GM21786 (cell line): Measurements from ENCODE around the gene RIPOR3.
"Not testable (repeated sequence)": the region's sequence is repeated elsewhere in the genome, so short reads cannot be mapped to it uniquely, and the experiment has no call there.

Source experiments
- ATAC-seq: cut with Tn5 transposase; IDR thresholded peaks from one replicate; pipeline ENCODE4 v1.9.1; 2021; ENCODE audit not compliant: unreplicated experiment

The RIPOR3 gene

DNA sequence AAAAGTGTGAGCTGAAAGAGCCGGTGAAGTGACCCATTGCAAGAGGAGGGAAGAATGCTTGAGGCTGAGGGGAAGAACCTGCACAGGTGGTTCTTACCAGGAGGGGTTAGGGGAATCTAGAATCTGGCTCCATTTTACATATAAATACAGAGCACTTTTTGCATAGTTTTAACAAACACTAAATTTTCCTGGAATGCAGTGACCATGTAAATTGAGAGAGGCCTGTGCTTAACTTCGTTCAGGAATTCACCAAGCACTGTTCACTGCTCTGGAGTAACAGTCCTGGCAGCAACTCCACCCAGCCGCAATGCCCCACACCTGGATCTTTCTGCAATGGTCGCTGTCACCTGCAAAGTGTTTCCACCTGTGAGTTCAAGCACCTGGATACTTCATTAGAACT, 13.2 kb upstream of the RIPOR3 start:
- no peak for ATAC-seq

DNA sequence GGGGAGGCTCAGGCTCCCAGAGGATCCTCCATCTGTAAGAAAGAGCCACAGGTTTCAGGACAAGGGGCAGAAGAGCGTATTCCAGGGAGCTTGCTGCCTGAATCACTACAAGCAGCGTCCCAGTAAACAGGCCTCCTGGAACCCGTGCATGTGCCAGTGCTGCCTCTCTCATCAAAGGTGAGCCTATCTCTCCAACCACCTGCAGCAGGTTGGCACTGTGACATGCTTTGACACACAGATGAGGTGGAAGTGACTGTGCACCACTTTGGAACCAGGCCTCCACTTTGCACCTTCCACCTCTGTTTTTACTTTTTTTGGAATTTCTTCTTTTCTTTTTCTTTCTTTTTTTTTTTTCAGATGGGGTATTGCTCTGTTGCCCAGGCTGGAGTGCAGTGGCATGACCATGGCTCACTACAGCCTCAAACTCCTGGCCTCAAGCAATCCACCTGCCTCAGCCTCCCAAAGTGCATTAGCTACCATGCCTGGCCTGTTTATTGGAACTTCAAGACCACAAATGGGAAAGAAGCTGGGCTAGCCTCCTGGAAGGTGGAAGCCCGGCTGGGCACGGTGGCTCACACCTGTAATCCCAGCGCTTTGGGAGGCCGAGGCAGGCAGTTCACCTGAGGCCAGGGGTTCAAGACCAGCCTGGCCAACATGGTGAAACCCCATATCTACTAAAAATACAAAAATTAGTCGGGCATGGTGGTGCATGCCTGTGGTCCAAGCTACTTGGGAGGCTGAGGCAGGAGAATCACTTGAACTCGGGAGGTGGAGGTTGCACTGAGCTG, 12.5 kb upstream of the RIPOR3 start:
- ATAC-seq, result not testable (repeated sequence)

DNA sequence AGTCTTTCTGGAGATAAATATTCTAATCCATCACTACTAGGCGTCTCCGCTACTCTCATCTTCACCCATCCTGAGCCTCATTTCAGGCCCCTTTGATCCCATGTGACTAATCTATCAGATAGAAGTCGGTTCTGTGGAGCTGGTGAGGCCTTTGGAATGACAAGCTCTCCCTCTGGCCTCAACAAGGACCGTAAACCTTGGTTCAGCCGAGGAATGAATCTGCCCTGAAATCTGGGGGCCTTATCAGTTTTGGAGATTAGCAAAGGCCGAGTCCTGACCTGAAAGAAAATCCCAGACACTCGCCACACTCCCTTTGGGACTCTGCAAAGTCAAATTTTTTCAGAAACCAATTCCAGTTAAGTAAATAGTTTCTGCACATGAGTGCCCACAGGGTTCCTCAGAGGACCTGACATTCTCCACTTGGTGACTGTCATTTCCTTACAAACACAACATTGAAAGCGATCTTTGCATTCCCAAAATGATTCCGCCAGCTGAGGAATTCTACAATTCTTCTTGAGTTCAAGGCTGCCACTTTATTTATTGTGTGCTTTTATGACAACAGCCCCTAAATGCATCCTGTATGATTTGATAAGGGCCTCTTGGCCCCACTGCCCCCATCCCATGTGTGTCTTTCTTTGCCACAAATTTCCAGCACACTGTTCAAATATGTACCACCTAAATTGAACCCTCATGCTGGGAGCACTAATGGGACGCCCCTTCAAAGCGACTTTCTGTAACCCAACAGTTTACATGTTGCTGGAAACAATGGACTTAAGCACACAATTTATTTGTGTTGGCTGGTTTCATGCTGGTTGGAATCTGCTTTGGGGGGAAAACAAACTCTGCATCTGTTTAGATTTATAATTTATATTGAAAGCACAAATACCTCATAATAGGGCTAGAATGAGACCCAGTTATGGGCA, 10.0 kb upstream of the RIPOR3 start:
- no peak for ATAC-seq

DNA sequence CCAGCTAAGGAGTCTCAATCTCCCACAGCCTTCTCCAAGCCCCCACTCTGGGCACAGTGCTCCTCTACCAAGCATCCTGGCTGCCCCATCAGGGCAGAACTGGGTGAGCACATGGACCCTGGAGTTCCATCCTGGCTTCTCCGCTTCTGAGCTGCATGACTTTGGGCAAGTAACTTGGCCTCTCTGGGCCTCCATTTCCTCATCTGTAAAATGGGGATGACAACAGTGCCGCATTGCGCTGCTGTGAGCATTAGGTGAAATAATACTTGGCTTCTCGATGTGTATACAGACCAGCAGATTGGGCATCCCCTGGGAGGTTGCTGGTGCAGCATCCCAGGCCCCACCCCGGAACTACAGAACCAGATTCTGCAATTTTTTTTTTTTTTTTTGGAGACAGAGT, 8.3 kb upstream of the RIPOR3 start:
- ATAC-seq, result no peak

DNA sequence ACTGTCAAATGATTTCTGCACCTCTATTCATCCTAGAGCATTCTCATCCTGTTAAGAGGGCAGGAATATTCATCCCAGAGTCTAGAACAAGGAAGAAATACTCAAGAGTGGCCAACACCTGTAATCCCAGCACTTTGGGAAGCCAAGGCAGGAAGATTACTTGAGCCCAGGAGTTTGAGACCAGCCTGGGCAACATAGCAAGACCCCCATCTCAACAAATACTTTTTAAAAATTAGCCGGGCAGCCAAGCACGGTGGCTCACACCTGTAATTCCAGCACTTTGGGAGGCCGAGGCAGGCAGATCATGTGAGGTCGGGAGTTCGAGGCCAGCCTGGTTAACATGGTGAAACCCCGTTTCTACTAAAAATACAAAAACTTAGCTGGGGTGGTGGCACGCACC, 6.9 kb upstream of the RIPOR3 start:
- ATAC-seq, result not testable (repeated sequence)

DNA sequence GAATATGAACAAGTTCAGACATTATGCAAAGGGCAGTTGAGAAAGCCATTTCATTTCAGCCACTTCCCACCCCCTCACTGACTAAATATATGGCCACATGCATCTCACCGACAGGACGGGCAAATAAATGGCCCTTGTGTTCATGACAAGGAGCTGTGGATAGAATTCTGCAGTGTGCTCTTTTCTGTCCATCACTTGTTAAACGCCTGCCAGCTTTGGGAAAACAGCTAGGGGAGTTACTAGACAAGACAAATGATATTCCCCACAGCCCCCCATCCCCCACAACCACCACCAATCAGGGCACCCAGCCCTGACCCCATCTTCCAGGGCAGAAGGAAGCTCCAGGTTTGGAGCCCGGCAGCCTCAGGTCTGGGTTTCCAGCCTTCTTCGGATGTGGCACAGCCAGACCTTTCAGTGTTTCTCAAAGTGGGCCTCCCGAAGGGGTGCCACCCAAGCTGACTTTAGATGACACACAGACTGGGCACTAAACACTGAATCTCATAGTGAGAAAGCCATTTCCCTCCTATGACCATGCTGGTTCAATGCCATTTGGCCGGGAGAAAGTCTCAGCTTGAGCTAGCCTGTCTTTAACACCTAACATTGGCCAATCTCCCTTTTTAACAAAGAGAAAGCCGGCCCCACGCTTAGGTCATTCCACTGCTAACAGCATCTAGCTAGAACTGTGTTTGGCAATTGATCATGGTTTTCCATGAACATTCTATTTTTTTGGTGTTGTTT, 4.0 kb upstream of the RIPOR3 start:
- ATAC-seq, result no peak

DNA sequence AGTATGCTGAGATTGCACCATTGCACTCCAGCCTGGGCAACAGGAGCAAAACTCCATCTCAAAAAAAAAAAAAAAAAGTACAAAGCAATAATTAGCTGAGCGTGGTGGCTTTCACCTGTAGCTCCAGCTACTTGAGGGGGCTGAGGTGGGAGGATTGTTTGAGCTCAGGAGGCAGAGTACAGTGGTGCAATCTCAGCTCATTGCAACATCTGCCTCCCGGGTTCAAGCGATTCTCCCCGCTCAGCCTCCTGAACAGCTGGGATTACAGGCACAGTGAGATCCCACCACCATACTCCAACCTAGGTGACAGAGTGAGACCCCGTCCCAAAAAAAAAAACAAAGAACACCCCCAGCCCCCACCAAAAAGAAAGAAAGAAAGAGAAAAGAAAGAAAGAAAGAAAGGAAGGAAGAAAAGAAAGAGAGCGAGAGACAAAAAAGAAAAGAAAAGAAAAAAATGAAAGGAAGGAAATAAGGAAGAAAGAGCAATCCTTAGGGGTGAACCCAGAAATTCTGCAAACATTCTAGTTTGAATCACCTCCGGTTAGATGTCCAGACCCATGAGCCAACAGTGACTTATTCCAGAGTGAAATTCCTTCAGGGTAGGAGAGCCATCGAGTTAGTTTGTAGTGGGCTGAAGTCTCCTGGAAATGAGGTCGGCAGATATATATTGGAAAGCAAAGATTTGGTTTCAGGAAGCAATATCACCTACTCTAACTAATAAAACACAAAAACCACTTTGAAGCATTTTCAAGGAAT, 3.2 kb upstream of the RIPOR3 start:
- ATAC-seq, result no peak

DNA sequence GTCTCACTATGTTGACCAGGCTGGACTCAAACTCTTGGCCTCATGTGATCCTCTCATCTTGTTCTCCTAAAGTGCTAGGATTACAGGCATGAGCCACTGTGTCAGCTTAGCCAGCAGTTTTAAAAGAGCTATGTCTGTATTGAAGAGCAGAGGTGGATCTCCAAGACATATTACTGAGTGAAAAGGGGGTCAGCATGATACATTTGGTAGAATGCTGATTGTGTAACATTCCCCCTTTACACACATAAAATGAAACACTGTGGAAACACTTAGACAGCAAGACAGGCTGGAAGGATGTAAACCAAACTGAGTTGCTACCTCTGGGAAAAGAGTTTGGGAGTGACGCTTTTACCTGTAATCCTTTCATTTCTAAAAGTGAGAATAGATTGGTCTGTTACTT, 1.7 kb upstream of the RIPOR3 start:
- no peak for ATAC-seq

DNA sequence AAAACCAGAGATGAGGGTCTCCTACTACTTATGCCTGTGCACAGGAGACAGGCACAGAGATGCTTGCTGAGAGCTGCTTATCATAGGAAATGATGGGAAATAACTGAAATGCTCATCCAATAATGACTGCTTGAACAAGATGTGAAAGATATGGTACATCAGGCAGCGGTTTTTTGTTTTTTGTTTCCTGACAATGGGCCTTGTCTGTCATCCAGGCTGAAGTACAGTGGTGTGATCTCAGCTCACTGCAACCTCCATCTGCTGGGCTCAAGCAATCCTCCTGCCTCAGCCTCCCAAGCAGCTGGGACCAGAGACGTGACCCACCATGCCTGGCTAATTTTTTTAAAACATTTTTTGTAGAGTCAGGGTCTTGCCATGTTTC, 1.2 kb upstream of the RIPOR3 start:
- ATAC-seq, result no peak

DNA sequence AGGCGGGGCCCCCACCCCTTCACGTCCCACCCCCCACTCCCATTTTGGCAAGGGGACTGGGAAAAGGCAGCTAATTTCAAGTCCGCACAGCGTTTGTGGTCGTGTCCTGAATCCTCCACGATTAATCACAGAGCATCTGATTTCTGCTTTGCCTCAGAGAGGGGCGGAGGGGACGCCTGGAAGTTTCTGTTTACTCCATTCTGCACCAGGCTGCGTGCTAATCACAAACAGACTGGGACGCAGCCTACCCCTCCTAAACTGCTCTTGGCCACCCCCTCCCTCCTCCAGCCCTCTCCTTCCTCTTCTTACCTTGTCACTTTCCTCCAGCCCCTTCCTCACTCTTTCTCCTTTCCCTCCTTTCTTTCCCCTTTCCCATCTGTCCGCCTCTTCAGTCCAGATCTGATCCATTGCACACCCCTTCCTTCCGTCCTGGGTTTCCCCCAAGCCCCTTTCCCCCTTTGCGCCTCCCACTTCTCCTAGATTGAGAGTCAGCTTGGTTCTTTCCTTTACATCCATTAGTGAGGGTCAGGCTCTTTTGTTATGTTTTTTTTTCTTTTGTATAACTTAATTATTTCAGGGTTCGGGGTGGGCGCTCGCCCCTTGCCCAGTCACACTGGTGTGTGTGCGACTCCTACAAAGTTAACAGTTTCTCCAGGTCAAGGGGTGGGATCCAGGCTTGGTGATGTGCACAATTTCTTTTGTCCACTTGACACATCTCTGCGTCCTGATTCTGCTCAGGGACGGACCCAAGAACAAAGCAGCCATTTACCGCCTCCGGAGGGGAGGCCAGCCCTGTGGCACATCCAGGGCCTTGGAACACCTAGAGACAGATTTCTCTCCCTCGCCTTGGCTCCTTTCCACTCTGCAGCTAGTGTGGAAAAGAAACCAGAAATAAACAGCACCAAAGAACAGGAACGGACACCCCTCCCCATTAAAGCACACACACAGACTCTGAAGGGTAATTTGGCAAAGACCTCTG, 520 bp upstream of the RIPOR3 start:
- no peak for ATAC-seq

DNA sequence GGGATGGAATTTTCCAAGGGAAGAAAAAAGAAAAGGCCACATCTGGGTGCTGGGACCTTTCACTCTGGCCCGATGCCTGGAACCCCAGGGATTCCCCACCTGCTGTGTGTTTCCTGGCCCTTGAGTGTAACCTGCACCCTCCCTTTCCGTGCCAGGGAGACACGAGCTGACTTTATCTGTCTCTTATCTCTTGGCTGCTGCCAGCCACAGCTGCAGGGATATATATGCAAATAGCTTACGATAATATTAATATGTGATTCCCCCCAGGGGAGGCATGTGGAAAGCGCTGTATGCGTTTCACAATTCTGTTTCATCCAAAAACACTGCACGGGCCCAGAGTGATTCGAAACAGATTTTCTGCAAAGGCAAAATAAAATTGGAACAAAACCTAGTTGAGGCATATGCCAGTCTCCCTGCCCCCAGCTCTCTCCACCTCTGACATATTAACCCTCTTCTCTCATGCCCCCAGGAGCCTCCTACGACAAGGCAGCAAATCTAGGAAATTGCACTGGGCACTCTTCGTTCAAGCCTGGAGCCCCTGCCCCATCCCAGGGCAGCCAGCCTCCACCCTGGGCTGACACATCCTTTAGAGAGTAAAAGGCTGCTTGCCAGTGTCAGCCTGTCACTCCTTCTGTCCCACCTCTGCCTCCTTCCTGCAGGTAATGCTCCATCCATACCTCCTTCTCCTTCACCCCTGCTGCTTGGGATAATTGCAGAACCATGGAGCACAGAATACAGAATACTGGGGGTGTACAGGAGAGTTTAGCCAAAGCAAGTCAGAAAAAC, 1.3 kb downstream of the RIPOR3 start:
- ATAC-seq, result no peak

DNA sequence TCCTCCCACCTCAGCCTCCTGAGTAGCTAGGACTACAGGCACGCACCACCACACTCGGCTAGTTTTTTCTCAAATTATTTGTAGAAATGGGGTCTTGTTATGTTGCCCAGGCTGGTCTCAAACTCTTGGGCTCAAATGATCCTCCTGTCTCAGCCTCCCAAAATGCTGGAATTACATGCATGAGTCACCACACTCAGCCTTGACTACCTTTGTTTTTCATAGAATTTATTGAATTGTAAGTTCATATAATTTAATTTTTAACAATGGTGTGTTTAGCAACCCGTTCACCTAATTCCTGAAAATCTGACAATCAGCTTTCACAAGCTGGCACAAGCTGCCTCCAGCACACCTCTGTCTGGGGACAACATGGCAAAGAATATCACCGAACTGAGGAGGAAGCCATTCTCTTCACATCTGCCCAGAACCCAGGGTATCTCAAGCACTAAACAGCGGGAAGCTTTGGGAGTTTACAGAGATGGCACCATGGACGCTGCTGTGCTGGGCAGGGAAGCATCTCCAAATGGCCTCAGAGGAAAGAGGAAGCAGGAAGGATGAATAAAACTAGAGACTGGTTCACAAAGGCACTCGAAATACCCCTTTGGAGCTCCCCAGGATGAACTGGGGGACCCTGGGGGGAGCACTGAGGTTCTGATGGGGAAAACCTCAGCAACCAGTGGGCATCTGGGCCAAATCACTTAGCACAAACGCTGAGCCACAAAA, 2.9 kb downstream of the RIPOR3 start:
- ATAC-seq, result no peak

DNA sequence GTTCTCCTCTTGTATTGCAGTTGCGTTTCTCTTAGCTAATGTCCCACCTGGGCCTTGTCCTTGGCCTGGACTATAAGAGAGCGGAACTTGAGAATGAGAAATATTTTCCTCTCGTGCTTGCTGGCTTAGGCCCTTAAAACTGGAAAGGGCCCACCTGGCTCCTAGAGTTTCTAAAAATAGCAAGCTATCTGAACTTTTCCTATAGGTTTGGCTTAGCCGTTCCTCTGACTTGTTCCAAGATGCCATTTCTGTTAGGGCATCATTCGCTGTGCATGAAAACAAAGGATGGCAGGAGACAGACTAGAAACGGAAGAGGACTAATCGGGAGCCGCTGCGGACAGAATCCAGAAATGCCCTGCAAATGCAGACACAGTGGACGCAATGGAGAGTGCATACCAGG, 4.5 kb downstream of the RIPOR3 start:
- no peak for ATAC-seq

DNA sequence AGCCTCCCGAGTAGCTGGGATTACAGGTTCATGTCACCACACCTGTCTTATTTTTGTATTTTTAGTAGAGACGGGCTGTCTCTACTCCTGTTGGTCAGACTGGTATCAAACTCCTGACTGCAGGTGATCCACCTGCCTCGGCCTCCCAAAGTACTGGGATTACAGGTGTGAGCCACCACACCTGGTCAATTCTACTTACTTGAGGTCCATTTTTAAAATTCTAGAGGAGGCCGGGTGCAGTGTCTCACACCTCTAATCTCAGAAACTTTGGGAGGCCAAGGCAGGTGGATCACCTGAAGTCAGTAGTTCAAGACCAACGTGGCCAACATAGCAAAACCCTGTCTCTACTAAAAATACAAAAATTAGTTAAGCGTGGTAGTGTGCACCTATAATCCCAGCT, 7.8 kb downstream of the RIPOR3 start:
- no peak for ATAC-seq

DNA sequence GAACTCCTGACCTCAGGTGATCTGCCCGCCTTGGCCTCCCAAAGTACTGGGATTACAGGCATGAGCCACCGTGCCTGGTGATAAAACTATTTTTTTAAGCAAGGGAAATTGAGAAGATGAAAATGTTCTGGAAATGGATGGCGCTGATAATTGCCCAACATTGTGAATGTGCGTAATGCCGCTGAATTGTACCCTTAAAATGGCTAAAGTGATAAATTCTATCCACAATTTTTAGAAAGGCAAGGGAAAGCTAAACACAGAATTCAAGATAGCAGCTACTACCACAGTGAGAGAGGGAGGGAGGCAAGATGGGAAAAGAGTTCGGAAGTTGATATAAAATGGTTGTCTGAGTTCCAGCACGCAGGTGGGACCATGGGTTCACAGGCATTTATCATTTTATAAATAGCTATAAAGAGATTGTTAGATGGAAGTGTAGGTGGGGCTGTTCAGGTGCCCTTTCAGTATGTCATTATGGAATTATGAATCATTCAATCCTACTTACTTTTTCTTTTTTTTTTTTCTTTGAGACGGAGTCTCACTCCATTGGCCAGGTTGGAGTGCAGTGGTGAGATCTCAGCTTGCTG, 8.3 kb downstream of the RIPOR3 start:
- no peak for ATAC-seq

DNA sequence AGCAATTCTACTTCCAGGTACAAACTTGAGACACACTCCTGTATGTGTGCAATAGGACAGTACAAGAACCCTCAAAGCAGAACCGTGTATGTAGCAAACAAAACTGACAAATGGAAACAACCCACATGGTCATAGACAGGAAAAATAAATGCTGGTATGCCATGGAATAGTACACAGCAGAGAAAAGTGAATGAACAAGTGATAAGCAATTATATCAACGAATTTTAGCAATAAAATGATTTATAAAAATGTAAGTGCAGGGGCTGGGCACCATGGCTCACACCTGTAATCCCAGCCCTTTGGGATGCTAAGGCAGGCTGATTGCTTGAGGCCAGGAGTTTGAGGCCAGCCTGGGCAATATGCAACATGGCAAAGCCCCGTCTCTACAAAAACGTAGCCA, 9.3 kb downstream of the RIPOR3 start:
- ATAC-seq, result no peak

DNA sequence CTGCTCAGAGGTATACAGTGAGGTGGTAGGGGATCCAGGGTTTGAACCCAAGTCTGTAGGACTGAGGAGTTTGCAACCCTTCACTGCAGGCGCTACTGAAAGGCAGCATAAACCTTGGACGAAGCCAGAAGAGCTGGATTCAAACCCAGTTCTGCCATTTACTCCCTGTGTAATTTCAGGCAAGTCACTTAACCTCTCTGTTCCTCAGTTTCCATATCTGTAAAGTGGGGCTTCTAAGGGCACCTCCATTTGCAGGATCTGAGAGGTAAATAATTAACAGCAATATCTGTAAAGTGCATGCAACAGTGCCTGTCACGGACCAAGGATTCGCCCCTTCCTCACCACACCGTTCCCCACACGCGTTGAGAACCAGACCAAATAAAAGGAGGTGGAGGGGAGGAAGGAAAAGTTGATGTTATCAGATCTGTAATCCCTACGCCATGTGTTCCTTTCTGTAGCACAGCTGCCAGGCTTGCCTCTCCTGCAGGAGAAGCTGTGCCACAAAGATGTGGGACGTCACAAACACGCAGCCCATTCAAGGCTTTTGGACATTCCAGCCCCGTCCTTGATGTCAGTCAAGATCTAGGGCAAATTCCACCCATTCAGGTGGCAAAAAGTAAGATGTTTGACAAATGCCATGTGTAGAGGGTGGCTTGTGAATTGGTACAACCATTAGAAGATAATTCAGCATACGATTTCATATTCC, 9.8 kb downstream of the RIPOR3 start:
- no peak for ATAC-seq
